Measurements from ENCODE around the gene RUNDC3A. TPM values are rescaled to one million over a fixed set of nuclear protein-coding genes. Genes with fewer than 3 reads are reported as not detected.
A peak's percentile ranks its signal among the peaks of the same experiment; 100 is the strongest.

Gene RUNDC3A
- total RNA-seq, 1 experiment from 2014 or later: 0.28 TPM

- H3K27ac Mint-ChIP-seq (ENCODE audit: low read depth, unreplicated experiment): no peak overlapping the region
- peaks cover 9% of the 10 kb centered on the region for H3K4me1 Mint-ChIP-seq (ENCODE audit: insufficient read depth, unreplicated experiment)
- H3K9me3 Mint-ChIP-seq (ENCODE audit: unreplicated experiment): no peaks in the 10 kb centered on the region
- peaks cover 14% of the 10 kb centered on the region for H3K27me3 Mint-ChIP-seq (ENCODE audit: insufficient read depth, unreplicated experiment)
- DNase-seq (ENCODE audit: unreplicated experiment): no peak
- no peak for TF ChIP-seq CTCF (IDR thresholded peaks at IDR 0.05; ENCODE audit: unreplicated experiment)
- POLR2A ChIA-PET: no interaction called here
- H3K4me3 Mint-ChIP-seq (ENCODE audit: unreplicated experiment): no peak overlapping the region
- CTCF ChIA-PET: no interaction called here
- H3K36me3 Mint-ChIP-seq (ENCODE audit: insufficient read depth, unreplicated experiment): no peaks in the 10 kb centered on the region
- intact Hi-C loops (cut with micrococcal nuclease): no loop called here
- BruUV-seq (replicated peaks): no TSS peak
These were observed 34.8 kb upstream of the RUNDC3A start for GRCh38 chr17:44273607-44274006.

- ChIA-PET POLR2A (interaction anchor here (0.5 kb wide), 1 partner anchor 47 kb away, joined by 3 read pairs; the partner anchor contains the start of gene SLC25A39), CTCF (no interaction called here)
- Mint-ChIP-seq H3K4me3 (ENCODE audit: unreplicated experiment) (no peak overlapping the region), H3K4me1 (ENCODE audit: insufficient read depth, unreplicated experiment) (no peaks in the 10 kb centered on the region), H3K27ac (ENCODE audit: low read depth, unreplicated experiment) (no peak overlapping the region), H3K27me3 (ENCODE audit: insufficient read depth, unreplicated experiment) (peaks cover 14% of the 10 kb centered on the region), H3K36me3 (ENCODE audit: insufficient read depth, unreplicated experiment) (no peaks in the 10 kb centered on the region), H3K9me3 (ENCODE audit: unreplicated experiment) (no peaks in the 10 kb centered on the region)
- intact Hi-C loops (cut with micrococcal nuclease): no loop called here
- no TSS peak for BruUV-seq (replicated peaks)
- DNase-seq (ENCODE audit: unreplicated experiment): no peak
- no peak for TF ChIP-seq CTCF (IDR thresholded peaks at IDR 0.05; ENCODE audit: unreplicated experiment)
These were observed 30.4 kb upstream of the RUNDC3A start for GRCh38 chr17:44277976-44278375.

DNA sequence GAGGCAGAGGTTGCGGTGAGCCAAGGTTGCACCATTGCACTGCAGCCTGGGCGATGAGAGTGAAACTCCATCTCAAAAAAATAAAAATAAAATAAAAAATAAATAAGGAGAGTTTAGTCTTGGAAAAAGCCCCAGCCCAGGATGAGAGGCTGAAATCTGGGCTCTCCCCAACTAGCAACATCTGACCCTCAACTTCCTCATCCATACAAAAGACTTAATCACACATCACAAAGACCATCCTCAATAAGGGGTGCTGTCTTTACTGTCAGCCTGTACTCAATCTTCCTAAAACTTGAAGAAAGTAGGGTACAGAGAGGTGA is 29.1 kb upstream of the RUNDC3A start:
- POLR2A ChIA-PET: no interaction called here
- no peak overlapping the region for H3K4me3 Mint-ChIP-seq (ENCODE audit: unreplicated experiment)
- H3K27me3 Mint-ChIP-seq (ENCODE audit: insufficient read depth, unreplicated experiment): peaks cover 14% of the 10 kb centered on the region
- no TSS peak for BruUV-seq (replicated peaks)
- H3K27ac Mint-ChIP-seq (ENCODE audit: low read depth, unreplicated experiment): no peak overlapping the region
- H3K36me3 Mint-ChIP-seq (ENCODE audit: insufficient read depth, unreplicated experiment): no peaks in the 10 kb centered on the region
- no peak for DNase-seq (ENCODE audit: unreplicated experiment)
- CTCF ChIA-PET: no interaction called here
- H3K4me1 Mint-ChIP-seq (ENCODE audit: insufficient read depth, unreplicated experiment): no peaks in the 10 kb centered on the region
- intact Hi-C loops (cut with micrococcal nuclease): no loop called here
- H3K9me3 Mint-ChIP-seq (ENCODE audit: unreplicated experiment): no peaks in the 10 kb centered on the region
- TF ChIP-seq CTCF (IDR thresholded peaks at IDR 0.05; ENCODE audit: unreplicated experiment): no peak

- CTCF ChIA-PET: no interaction called here
- intact Hi-C loops (cut with micrococcal nuclease): no loop called here
- Mint-ChIP-seq H3K36me3 (ENCODE audit: insufficient read depth, unreplicated experiment) (no peaks in the 10 kb centered on the region), H3K9me3 (ENCODE audit: unreplicated experiment) (no peaks in the 10 kb centered on the region), H3K4me1 (ENCODE audit: insufficient read depth, unreplicated experiment) (no peaks in the 10 kb centered on the region), H3K27me3 (ENCODE audit: insufficient read depth, unreplicated experiment) (peaks cover 9% of the 10 kb centered on the region), H3K4me3 (ENCODE audit: unreplicated experiment) (no peak overlapping the region), H3K27ac (ENCODE audit: low read depth, unreplicated experiment) (no peak overlapping the region)
- no TSS peak for BruUV-seq (replicated peaks)
- DNase-seq (ENCODE audit: unreplicated experiment): peak; percentile 69
- POLR2A ChIA-PET: interaction anchor here (1.0 kb wide), 1 partner anchor 10 kb away, joined by 4 read pairs; no protein-coding TSS in a partner anchor
- no peak for TF ChIP-seq CTCF (IDR thresholded peaks at IDR 0.05; ENCODE audit: unreplicated experiment)
These were observed 28.6 kb upstream of the RUNDC3A start for GRCh38 chr17:44279666-44280391.
